ENCODE measurements around the gene PLEKHH3.

The PLEKHH3 gene

GRCh38 chr17:42676424-42677011 is at the start of gene PLEKHH3:
TSS of gene PLEKHH3 (minus strand) at chr17:42676994. CDS start at chr17:42676563, 431 bp downstream.
- no peak for DNase-seq

GRCh38 chr17:42725143-42725542 is 48.3 kb upstream of the PLEKHH3 start:
- DNase-seq = no peak

- DNase-seq = no peak
Measured at GRCh38 chr17:42723636-42724035, 46.8 kb upstream of the PLEKHH3 start.

GRCh38 chr17:42720996-42721583 is 44.3 kb upstream of the PLEKHH3 start:
- DNase-seq = peak; percentile 46 to 80

GRCh38 chr17:42709561-42709960 is 32.8 kb upstream of the PLEKHH3 start:
- DNase-seq = no peak

- DNase-seq = no peak
Measured at GRCh38 chr17:42708588-42708987, 31.8 kb upstream of the PLEKHH3 start.

- no peak for DNase-seq
Measured at GRCh38 chr17:42706732-42707131, 29.9 kb upstream of the PLEKHH3 start.

- DNase-seq = no peak
Measured at GRCh38 chr17:42704837-42705494, 28.2 kb upstream of the PLEKHH3 start.

GRCh38 chr17:42704490-42704836 is 27.7 kb upstream of the PLEKHH3 start:
- DNase-seq = no peak

GRCh38 chr17:42702446-42702845 is 25.7 kb upstream of the PLEKHH3 start:
- no peak for DNase-seq

GRCh38 chr17:42700586-42701289 is 23.9 kb upstream of the PLEKHH3 start:
- no peak for DNase-seq

GRCh38 chr17:42699415-42699740 is 22.6 kb upstream of the PLEKHH3 start:
- DNase-seq = no peak

GRCh38 chr17:42698736-42699414 is 22.1 kb upstream of the PLEKHH3 start:
- DNase-seq = no peak

GRCh38 chr17:42697108-42697811 is 20.5 kb upstream of the PLEKHH3 start:
- DNase-seq = no peak

GRCh38 chr17:42695500-42695899 is 18.7 kb upstream of the PLEKHH3 start:
- DNase-seq = no peak

GRCh38 chr17:42694524-42694923 is 17.7 kb upstream of the PLEKHH3 start:
- no peak for DNase-seq

- DNase-seq = no peak
Measured at GRCh38 chr17:42692489-42692888, 15.7 kb upstream of the PLEKHH3 start.

GRCh38 chr17:42691021-42691545 is 14.3 kb upstream of the PLEKHH3 start:
- DNase-seq = no peak

GRCh38 chr17:42690596-42690995 is 13.8 kb upstream of the PLEKHH3 start:
- no peak for DNase-seq

- no peak for DNase-seq
Measured at GRCh38 chr17:42687707-42688320, 11.0 kb upstream of the PLEKHH3 start.

- DNase-seq = no peak
Measured at GRCh38 chr17:42686520-42687128, 9.8 kb upstream of the PLEKHH3 start.

GRCh38 chr17:42685831-42686230 is 9.0 kb upstream of the PLEKHH3 start:
- no peak for DNase-seq

Measured in SHP77 (cell line).